HL-60 (cell line): Measurements from ENCODE around the gene PNMA8C.

Experiments
- DNase-seq, 2 experiments: peaks; one replicate each; pipeline ENCODE4 v3.0.0-alpha.2; 2010 to 2020; ENCODE audit warnings: low read depth in 1 of 2, low spot score in 1 of 2
- H3K27ac ChIP-seq: fragments of 250-450 bp; sonication (Bioruptor Pico); replicated peaks from 2 replicates; pipeline ENCODE4 v1.5.1; 2020; ENCODE audit warnings: mild to moderate bottlenecking, moderate library complexity
- H3K27me3 ChIP-seq: fragments of 250-450 bp; sonication (Bioruptor Pico); 2 replicates; pipeline ENCODE4 v1.5.1; 2021; ENCODE audit warnings: mild to moderate bottlenecking, moderate library complexity; ENCODE audit not compliant: insufficient read depth, poor library complexity, severe bottlenecking
- H3K4me3 ChIP-seq: replicated peaks from 2 replicates; pipeline ENCODE4 v1.5.1; 2011; ENCODE audit warnings: mild to moderate bottlenecking, control low read depth, low read length; ENCODE audit not compliant: insufficient read depth
- CTCF ChIP-seq: IDR thresholded peaks from one replicate; pipeline ENCODE4 v1.5.1; 2011; ENCODE audit warnings: low read length, control low read depth, inconsistent platforms; ENCODE audit not compliant: insufficient read depth
- GABPA ChIP-seq: IDR thresholded peaks from 2 replicates; pipeline ENCODE4 v1.6.1; 2012; ENCODE audit warnings: low read depth
- POLR2AphosphoS5 ChIP-seq: IDR thresholded peaks from 2 replicates; pipeline ENCODE4 v1.6.1; 2012; ENCODE audit warnings: low read depth
- REST ChIP-seq: IDR thresholded peaks from 2 replicates; pipeline ENCODE4 v1.6.1; 2012; ENCODE audit warnings: low read depth; ENCODE audit not compliant: insufficient replicate concordance
- SPI1 ChIP-seq: IDR thresholded peaks from 2 replicates; pipeline ENCODE4 v1.6.1; 2012; ENCODE audit warnings: low read depth, mild to moderate bottlenecking, borderline replicate concordance

PNMA8C gene

GRCh38 chr19:46392252-46392801 lies 36.4 kb downstream of the PNMA8C start:
- H3K27me3 ChIP-seq = no peaks in the 10 kb centered on the region
- H3K27ac ChIP-seq = no peak overlapping the region
- H3K4me3 ChIP-seq = no peak overlapping the region
- TF ChIP-seq REST (no peak), CTCF (no peak), POLR2AphosphoS5 (no peak), GABPA (no peak), SPI1 (no peak)
- DNase-seq = no peak

- Histone ChIP-seq H3K27ac (no peak overlapping the region), H3K27me3 (no peaks in the 10 kb centered on the region)
- TF ChIP-seq REST (no peak), CTCF (no peak), GABPA (no peak), SPI1 (no peak), POLR2AphosphoS5 (no peak; the same call in 1 of the 2 replicates)
Observed at GRCh38 chr19:46391296-46392251, 37.2 kb downstream of the PNMA8C start.

GRCh38 chr19:46390866-46391265 lies 37.9 kb downstream of the PNMA8C start:
- DNase-seq = no peak
- Histone ChIP-seq H3K27me3 (no peaks in the 10 kb centered on the region), H3K27ac (no peak overlapping the region), H3K4me3 (no peak overlapping the region)
- TF ChIP-seq GABPA (no peak), SPI1 (no peak), REST (no peak), POLR2AphosphoS5 (no peak), CTCF (no peak)

More at GRCh38 chr19:46391296-46392251, 37.2 kb downstream of the PNMA8C start:
- no peak for DNase-seq
- H3K4me3 ChIP-seq = no peak overlapping the region
